Stimulated activated naive CD4-positive, alpha-beta T cell treated with Interleukin-2 at 50 U/mL for 16 hours (primary cell): ENCODE data around the gene CGN.
A peak's percentile ranks its signal among the peaks of the same experiment; 100 is the strongest.
"Not testable (repeated sequence)": the region's sequence is repeated elsewhere in the genome, so short reads cannot be mapped to it uniquely, and the experiment has no call there.

Experiments
- DNase-seq: peaks from one replicate; lab custom pipeline; 2025; lab: John Stamatoyannopoulos, UW

Gene CGN

GRCh38 chr1:151502035-151502700 lies 9.0 kb upstream of the CGN start:
- DNase-seq: no peak

GRCh38 chr1:151502859-151503780 lies 8.1 kb upstream of the CGN start:
- DNase-seq: no peak

- no peak for DNase-seq
Measured at GRCh38 chr1:151504252-151504651, 6.9 kb upstream of the CGN start.

- DNase-seq: no peak
Measured at GRCh38 chr1:151504759-151505158, 6.4 kb upstream of the CGN start.

- no peak for DNase-seq
Measured at GRCh38 chr1:151508833-151509232, 2.4 kb upstream of the CGN start.

GRCh38 chr1:151509350-151510019 lies 1.7 kb upstream of the CGN start:
- no peak for DNase-seq

GRCh38 chr1:151510020-151510405 lies 1.2 kb upstream of the CGN start:
- no peak for DNase-seq

GRCh38 chr1:151510614-151510956 lies 602 bp upstream of the CGN start:
- DNase-seq: no peak

GRCh38 chr1:151511636-151512215 lies 539 bp downstream of the CGN start:
- peak; percentile 24 for DNase-seq

GRCh38 chr1:151512326-151512725 lies 1.1 kb downstream of the CGN start:
- no peak for DNase-seq

GRCh38 chr1:151512801-151513625 lies 1.8 kb downstream of the CGN start:
- DNase-seq: no peak

GRCh38 chr1:151513626-151514121 lies 2.5 kb downstream of the CGN start:
- no peak for DNase-seq

- DNase-seq: no peak
Measured at GRCh38 chr1:151514366-151514765, 3.2 kb downstream of the CGN start.

GRCh38 chr1:151515265-151515664 lies 4.1 kb downstream of the CGN start:
- DNase-seq: no peak

GRCh38 chr1:151516031-151516511 lies 4.9 kb downstream of the CGN start:
- DNase-seq: no peak

GRCh38 chr1:151518431-151518830 lies 7.2 kb downstream of the CGN start:
- no peak for DNase-seq

- DNase-seq: no peak
Measured at GRCh38 chr1:151518936-151519335, 7.7 kb downstream of the CGN start.

- no peak for DNase-seq
Measured at GRCh38 chr1:151519667-151520066, 8.5 kb downstream of the CGN start.

GRCh38 chr1:151520359-151520758 lies 9.2 kb downstream of the CGN start:
- DNase-seq: no peak

- DNase-seq: not testable (repeated sequence)
Measured at GRCh38 chr1:151522427-151522826, 11.2 kb downstream of the CGN start.

- no peak for DNase-seq
Measured at GRCh38 chr1:151523326-151523725, 12.1 kb downstream of the CGN start.
